Stimulated activated CD4-positive, alpha-beta T cell treated with anti-CD3 and anti-CD28 coated beads, Interleukin-1b, Interleukin-23, amount 100 ng/mL, for 4 hours (primary cell): ENCODE measurements around the gene PIGV.
A peak's percentile ranks its signal among the peaks of the same experiment; 100 is the strongest.
"Not testable (repeated sequence)": the region's sequence is repeated elsewhere in the genome, so short reads cannot be mapped to it uniquely, and the experiment has no call there.

Source experiments
- DNase-seq, 2 donors: peaks; one replicate each; pipeline ENCODE4 v3.0.0-alpha.2; 2020; ENCODE audit warnings: low read depth in 2 of 2

The PIGV gene

GRCh38 chr1:26792924-26793323, 5.2 kb downstream of the PIGV start:
- no peak for DNase-seq

GRCh38 chr1:26794391-26794790, 6.6 kb downstream of the PIGV start:
- no peak for DNase-seq

DNA sequence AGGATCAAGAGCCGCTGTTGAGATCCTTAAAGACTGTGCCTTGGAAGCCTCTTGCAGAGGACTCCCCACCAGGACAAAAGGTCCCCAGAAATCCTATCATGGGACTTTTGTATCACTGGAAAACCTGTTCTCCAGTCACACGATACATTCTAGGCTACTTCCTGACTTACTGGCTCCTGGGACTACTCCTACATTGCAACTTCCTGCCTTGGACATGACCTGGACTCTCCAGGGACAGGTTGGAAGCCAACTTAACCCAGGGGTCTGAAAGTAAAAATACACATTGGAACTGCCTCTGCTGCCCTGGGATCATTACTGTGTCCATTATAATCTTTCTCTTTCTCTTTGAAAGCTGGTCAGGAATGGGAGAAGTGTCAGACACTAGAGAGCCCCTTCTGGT, 9.9 kb downstream of the PIGV start:
- DNase-seq = no peak

DNA sequence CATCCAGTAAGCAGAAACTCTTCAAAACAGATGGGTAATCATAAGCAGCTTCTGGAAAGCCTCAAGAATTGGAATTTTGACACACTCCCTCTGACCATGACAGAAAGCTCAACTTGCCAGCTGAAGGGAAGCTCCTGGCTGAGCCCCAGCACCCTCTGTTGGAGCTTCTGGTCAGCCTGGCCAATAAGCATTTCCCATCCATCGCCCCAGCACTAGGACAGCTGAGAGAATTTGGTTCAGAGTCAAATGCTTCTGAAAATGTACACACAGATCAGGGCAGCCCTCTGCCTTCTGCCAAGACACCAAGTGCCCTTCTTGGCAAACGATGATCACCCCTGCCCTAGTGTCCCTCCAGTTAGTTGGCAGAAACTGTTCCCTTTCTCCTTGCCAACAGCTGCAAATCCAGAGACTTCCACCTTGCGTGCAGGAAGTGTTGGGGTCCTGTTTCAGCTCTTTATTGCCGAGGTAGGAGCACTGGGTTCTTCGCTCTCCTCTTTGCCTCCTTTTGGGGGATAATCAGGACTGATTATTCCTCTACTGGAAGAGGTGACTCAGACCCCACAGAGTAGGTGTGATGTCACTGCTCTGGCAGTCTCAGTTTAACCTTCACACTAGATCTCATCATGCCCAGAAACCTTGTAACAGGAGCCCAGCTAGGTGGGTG, 11.9 kb downstream of the PIGV start:
- no peak for DNase-seq

GRCh38 chr1:26803932-26804331, 16.2 kb downstream of the PIGV start:
- not testable (repeated sequence) for DNase-seq

- DNase-seq = peak; percentile 44 to 74
Measured at GRCh38 chr1:26810105-26810504, 22.4 kb downstream of the PIGV start.

DNA sequence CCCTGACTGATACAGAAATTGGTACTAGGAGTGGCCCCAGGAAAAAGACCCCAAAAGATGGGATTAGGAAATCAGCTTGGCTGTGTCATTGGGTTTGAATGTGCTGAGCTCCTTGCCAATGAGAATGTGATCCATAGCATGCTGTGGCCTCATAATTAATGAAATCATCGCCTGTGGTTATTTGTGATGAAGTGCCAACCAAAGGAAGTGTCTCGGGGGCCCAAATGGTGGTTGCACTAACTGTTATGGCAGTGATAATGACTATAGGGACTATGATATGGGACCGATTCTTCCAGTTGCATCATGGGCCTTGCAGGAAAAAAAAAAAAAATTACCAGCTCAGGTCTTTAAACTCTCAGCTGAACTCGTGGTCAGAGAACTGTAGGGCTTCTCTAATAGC, 23.3 kb downstream of the PIGV start:
- DNase-seq = no peak

GRCh38 chr1:26811708-26812107, 24.0 kb downstream of the PIGV start:
- no peak for DNase-seq

- no peak for DNase-seq
Measured at GRCh38 chr1:26814377-26814776, 26.6 kb downstream of the PIGV start.

- no peak for DNase-seq
Measured at GRCh38 chr1:26814893-26815292, 27.1 kb downstream of the PIGV start.

DNA sequence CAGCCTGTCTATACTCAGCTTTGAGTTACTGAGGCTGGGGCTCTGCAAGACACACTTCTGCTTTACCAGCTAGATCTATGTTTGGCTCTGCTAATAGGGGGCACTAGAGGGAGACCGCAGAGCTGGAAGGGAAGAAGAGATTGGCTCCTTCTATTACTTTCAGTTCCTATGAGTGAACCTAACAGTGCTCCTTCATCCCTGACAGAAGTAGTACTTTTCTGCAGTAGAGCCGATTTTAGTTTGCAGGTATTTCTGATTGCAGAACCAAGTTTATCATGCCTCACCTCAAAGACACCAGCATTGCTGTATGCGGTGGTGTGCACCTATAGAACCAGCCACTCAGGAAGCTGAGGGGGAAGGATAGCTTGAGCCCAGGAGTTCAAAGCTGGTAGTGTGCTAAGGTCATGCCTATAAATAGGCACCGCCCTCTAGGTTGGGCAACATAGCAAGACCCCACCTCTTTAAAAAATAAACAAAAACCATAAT, 33.1 kb downstream of the PIGV start:
- no peak for DNase-seq

DNA sequence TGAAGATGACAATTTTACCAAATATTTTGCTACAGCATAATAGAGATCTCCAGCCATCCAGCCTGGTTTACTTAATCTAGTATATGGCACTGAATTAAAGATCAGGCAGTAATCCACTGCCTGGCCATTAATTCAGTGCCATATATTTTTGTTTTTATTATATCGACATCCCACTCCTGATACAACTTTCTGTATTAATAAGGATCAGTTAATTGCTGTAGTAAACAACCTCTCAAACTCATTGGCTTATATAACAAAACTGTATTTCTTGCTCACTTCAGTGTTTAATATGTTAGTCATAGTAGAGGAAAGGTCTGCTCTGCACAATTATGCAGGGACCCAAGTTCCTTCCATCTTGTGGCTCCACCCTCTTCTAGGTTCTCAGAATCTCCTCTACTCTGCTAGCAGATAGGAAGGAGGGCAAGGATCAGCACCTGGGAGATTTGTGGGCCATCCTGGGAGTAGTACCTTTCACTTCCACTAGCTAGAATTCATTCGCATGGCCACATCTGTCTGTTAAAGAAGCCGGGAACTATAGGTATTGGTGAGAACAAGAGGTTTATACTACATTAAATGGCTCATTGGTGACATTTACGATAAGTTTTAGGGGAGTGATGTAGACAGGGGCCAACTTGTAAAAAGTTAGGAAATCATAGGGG, 35.1 kb downstream of the PIGV start:
- DNase-seq = no peak

DNA sequence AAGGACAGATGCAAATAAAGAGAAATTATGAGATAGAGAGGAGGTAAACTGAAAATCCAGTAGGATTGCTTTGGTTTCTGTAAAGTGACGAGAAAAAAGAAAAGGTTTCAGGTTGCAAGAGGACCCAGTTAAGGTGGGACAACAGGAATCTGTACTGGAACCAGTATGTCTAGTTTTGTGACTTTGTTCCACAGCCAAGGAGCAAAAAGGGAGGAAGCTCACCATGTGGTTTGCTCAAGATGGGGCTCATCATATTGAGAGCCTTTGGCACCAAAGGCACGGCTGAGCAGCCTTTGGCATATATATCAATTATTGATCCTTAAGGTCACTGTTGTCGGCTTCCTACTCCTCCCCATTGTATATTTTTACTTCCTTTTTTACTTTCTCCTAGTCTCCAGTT, 37.0 kb downstream of the PIGV start:
- DNase-seq = no peak

GRCh38 chr1:26826261-26827105, 38.7 kb downstream of the PIGV start, which contains the start of gene ZDHHC18:
Gene ZDHHC18, plus strand, starts transcription at chr1:26826688. Its CDS starts 117 bp downstream, at chr1:26826805.
- DNase-seq = peak; percentile 54 to 72

GRCh38 chr1:26827106-26827604, 39.4 kb downstream of the PIGV start:
- DNase-seq = no peak

DNA sequence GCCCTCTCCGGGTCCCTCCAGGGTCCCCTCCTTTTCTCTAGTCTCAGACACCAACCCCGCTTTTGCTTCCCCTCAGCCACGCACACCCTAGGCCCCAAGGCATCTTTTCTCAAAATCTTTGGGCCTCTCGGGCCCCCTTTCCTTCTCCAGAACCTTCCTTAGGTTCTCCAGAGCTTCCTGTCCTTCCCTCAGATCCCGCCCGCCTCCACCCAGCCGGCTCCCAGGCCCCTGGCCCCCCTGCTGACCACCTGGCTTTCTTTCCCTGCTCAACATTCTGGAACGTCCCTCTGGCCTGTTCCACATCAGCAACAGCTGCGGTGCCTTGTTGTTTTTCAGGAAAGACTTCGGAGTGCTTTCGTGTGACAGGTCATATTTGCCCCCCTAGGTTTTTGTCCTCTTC, 39.9 kb downstream of the PIGV start:
- no peak for DNase-seq

GRCh38 chr1:26828411-26828991, 40.8 kb downstream of the PIGV start:
- peak in 1 of 2 donors; percentile 24 for DNase-seq

DNA sequence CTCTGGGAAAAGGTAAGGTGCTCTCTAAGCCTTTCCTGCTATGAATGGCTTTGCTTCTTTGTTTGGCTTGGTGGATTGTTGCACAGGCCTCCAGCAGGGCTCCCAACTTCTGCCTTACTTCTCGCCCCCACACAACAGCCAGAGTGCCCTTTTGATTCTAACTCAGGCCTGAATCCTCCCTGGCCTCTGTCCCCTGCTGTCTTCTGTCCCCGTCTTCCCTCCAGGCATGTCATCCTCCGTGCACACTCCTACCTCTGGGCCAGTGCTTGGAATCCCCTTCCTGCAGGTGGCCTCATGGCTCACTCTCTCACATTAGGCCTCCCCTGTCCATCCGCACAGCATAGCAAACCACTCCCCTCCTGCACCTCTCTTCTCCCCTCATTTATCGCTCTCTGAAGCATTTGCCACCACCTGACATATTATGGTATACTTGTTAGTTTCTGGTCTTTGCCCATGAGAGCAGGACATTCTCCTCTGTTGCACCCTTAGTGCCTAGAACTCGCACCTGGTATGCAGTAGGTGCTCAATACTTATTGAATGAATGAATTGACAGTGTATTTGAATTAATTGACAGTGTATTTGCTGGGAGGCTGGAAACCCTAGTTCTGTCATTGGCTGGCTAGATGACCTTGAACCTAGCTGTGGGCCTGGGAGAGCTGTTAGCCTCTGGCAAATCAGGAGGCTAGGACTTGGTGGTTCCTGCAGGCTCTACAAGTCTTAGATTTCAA, 41.6 kb downstream of the PIGV start:
- no peak for DNase-seq

DNA sequence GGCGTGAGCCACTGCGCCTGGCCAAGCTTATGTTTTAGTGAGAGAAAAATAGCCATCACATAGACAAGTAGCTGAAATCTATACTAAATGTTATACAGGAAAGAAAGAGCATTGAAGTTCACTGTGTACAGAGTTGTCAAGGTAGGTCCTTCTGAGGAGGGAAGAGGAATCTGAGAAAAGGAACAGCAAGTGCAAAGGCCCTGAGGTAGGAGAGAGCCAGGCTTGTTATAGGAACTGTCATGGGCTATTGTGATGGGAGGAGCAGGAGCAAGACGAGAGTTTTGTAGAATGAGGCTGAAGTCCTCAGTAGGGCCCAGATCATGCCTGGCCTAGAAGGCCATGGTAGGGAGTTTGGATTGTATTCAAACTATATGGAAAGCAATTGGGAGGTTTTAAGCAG, 43.3 kb downstream of the PIGV start:
- DNase-seq = no peak

DNA sequence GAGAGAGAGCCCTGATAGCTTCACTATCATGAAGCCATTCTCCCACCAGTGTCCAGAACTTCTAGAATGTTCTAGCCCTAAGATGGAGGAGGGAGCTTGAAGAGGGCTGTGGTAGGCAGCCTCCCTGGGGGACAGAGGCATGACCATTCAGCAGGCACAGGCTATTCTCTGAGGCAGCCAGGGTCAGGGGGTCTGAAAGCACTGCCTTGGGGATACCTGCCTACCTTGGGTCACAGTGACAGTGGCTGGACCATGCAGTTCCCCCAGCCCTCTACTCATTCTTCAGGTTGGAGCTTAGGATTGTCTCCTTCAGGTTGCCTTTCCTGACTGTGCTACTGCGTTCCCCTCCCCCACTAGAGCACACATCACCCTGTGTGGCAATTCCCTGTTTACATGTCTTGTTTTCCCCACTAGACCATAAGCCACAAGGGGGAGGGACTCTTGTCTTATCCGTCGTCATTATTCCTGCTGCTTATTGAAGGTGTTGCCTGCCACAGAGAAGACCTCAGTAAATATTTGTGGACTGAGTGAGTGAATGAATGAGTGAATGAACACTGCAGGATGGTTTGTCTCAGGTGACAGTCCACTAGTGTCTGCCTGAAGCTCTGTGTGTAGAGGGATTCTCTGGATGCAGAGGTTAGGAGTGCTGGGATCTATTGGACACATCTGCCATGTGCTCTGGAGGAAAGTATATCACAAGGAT, 43.9 kb downstream of the PIGV start:
- no peak for DNase-seq
